Sigmoid colon (tissue), 7 donors: ENCODE results near the gene PARD3. TPM values are rescaled to one million over a fixed set of nuclear protein-coding genes. Genes with fewer than 3 reads are reported as not detected.

ENCODE experiments used
- DNase-seq: peaks from one replicate; pipeline ENCODE4 v3.0.0-alpha.2; 2019
- H3K27ac ChIP-seq, 4 donors: fragments of 200-600 bp; sonication (generic); one replicate each; pipeline ENCODE4 v1.5.1; 2016 to 2019; ENCODE audit warnings: mild to moderate bottlenecking in 1 of 4
- H3K27me3 ChIP-seq, 3 donors: fragments of 200-600 bp; sonication (generic); one replicate each; pipeline ENCODE4 v1.5.1; 2019; ENCODE audit warnings: mild to moderate bottlenecking in 1 of 3
- H3K36me3 ChIP-seq, 4 donors: fragments of 200-600 bp; sonication (generic); one replicate each; pipeline ENCODE4 v1.5.1; 2016 to 2019
- H3K4me1 ChIP-seq, 4 donors: fragments of 200-600 bp; sonication (generic); one replicate each; pipeline ENCODE4 v1.5.1; 2017 to 2019
- H3K4me3 ChIP-seq, 4 donors: fragments of 200-600 bp; sonication (generic); one replicate each; pipeline ENCODE4 v1.5.1; 2017 to 2019; ENCODE audit warnings: mild to moderate bottlenecking in 2 of 4, moderate library complexity in 1 of 4
- H3K9me3 ChIP-seq, 4 donors: fragments of 200-600 bp in 3 of 4; sonication (generic) in 3 of 4; one replicate each; pipeline versions ENCODE4 v1.5.1 to v1.6.1; 2013 to 2019
- EP300 ChIP-seq, 4 donors: sonication (generic); formaldehyde crosslinking; IDR thresholded peaks; one replicate each; pipeline ENCODE4 v1.6.1; 2017; ENCODE audit warnings: antibody characterized with exemption in 4 of 4
- POLR2A ChIP-seq, 2 donors: fragments of 450-650 bp; IDR thresholded peaks; one replicate each; pipeline ENCODE4 v1.6.1; 2016; ENCODE audit warnings: antibody characterized with exemption in 2 of 2, mild to moderate bottlenecking in 2 of 2, moderate library complexity in 2 of 2
- POLR2AphosphoS5 ChIP-seq, 4 donors: sonication (generic); formaldehyde crosslinking; IDR thresholded peaks; one replicate each; pipeline ENCODE4 v1.6.1; 2017; ENCODE audit warnings: antibody characterized with exemption in 4 of 4
- WGBS, 2 donors: extraction: QIAGEN DNeasy Blood & Tissue Kit; methylation state at CpG; one replicate each; pipeline ENCODE4 v1.1.7; 2013; 5-methylcytosine and 5-hydroxymethylcytosine counted together
- intact Hi-C: fragments of 100-400 bp; cut with DNase I; formaldehyde crosslinking; loops from one replicate; pipeline ENCODE4 v1.15.1; 2023
- polyA plus RNA-seq, 3 donors: library from polyadenylated mRNA; stranded (reverse); fragments of 200-250 nt; gene quantifications; one replicate each; pipeline ENCODE4 v1.2.3, GENCODE V29; 2013
- total RNA-seq, 4 donors: library from RNA; depleted of rRNA; stranded (reverse); fragments of >200 nt; gene quantifications; one replicate each; pipeline ENCODE4 v1.1.0, GENCODE V29; 2016
- TF ChIP-seq, protein P1 (sequence below), 4 experiments: fragments of 450-650 bp in 3 of 4; fragments of 200-600 bp in 1 of 4; IDR thresholded peaks; one replicate each; pipeline ENCODE4 v1.5.1; 2016 to 2019; ENCODE audit warnings: antibody characterized with exemption in 4 of 4, mild to moderate bottlenecking in 3 of 4, moderate library complexity in 2 of 4
- donor health status: healthy with polysubstance abuse.
- donor health status: Bipolar disorder and iron deficiency.
- donor health status: healthy.

PARD3 gene
- total and polyA plus RNA-seq, 7 donors, result 17.5 to 96.4 (median 75.9) TPM

GRCh38 chr10:34408956-34409355 lies 406.1 kb downstream of the PARD3 start:
- intact Hi-C loops, result no loop called here
- 92 to 93% methylated on average over 3 of the region's 3 CpGs for WGBS, 2 donors
- no peak overlapping the region for H3K4me3 ChIP-seq

GRCh38 chr10:34408381-34408780 lies 406.7 kb downstream of the PARD3 start:
- H3K36me3 ChIP-seq, result no peaks in the 10 kb centered on the region
- H3K27ac ChIP-seq, result no peak overlapping the region
- H3K9me3 ChIP-seq, result no peaks in the 10 kb centered on the region
- no peak for DNase-seq
- TF ChIP-seq POLR2A (IDR thresholded peaks at IDR 0.05), result no peak
- intact Hi-C loops, result no loop called here
- H3K27me3 ChIP-seq, result no peaks in the 10 kb centered on the region
- no peak overlapping the region for H3K4me3 ChIP-seq
- WGBS, 2 donors, result 79 to 91% methylated on average over 2 of the region's 2 CpGs
- peaks cover 0 to 46% (median 9%) of the 10 kb centered on the region in 4 donors for H3K4me1 ChIP-seq

More at GRCh38 chr10:34408956-34409355, 406.1 kb downstream of the PARD3 start:
- Histone ChIP-seq H3K36me3 (no peaks in the 10 kb centered on the region), H3K9me3 (no peaks in the 10 kb centered on the region), H3K27ac (no peak overlapping the region), H3K4me1 (peaks cover 0 to 41% (median 9%) of the 10 kb centered on the region in 4 donors), H3K27me3 (no peaks in the 10 kb centered on the region)
- DNase-seq, result no peak
- TF ChIP-seq POLR2A (IDR thresholded peaks at IDR 0.05), result no peak
- no peak for TF ChIP-seq EP300 (IDR thresholded peaks at IDR 0.05)
- no peak for TF ChIP-seq POLR2AphosphoS5 (IDR thresholded peaks at IDR 0.05)
- TF ChIP-seq, protein P1, sequence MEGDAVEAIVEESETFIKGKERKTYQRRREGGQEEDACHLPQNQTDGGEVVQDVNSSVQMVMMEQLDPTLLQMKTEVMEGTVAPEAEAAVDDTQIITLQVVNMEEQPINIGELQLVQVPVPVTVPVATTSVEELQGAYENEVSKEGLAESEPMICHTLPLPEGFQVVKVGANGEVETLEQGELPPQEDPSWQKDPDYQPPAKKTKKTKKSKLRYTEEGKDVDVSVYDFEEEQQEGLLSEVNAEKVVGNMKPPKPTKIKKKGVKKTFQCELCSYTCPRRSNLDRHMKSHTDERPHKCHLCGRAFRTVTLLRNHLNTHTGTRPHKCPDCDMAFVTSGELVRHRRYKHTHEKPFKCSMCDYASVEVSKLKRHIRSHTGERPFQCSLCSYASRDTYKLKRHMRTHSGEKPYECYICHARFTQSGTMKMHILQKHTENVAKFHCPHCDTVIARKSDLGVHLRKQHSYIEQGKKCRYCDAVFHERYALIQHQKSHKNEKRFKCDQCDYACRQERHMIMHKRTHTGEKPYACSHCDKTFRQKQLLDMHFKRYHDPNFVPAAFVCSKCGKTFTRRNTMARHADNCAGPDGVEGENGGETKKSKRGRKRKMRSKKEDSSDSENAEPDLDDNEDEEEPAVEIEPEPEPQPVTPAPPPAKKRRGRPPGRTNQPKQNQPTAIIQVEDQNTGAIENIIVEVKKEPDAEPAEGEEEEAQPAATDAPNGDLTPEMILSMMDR (IDR thresholded peaks at IDR 0.05), result no peak

DNA sequence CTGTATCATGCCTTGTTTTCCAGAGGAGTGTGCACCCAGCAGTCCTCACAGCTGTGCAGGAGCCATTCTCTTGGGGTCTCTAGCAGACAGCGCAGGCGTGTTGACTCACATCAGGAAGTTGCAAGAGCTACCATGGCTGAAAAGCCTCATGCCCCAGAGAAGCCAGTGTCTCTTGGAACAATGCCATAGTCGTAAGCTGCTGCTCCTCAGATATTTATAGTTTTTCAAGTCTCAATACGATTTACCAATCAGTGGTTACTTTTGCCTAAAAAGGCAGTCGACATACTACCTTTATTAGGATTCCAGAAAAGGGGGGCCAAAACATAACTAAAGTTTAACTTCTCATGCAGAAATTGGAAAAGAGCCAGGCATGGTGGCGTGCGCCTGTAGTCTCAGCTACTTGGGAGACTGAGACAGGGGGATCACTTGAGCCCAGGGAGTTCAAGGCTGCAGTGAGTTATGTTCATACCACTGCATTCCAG lies 407.7 kb downstream of the PARD3 start:
- H3K27me3 ChIP-seq, result no peaks in the 10 kb centered on the region
- WGBS, 2 donors, result 70 to 76% methylated on average over 7 of the region's 7 CpGs
- H3K4me3 ChIP-seq, result no peak overlapping the region
- no peak for DNase-seq
- no peak overlapping the region for H3K27ac ChIP-seq
- intact Hi-C loops, result no loop called here
- H3K4me1 ChIP-seq, result peaks cover 0 to 52% (median 9%) of the 10 kb centered on the region in 4 donors
- H3K9me3 ChIP-seq, result no peaks in the 10 kb centered on the region
- TF ChIP-seq EP300 (IDR thresholded peaks at IDR 0.05) (no peak), POLR2AphosphoS5 (IDR thresholded peaks at IDR 0.05) (no peak), POLR2A (IDR thresholded peaks at IDR 0.05) (no peak)
- TF ChIP-seq, protein P1 (IDR thresholded peaks at IDR 0.05), result no peak
- H3K36me3 ChIP-seq, result no peaks in the 10 kb centered on the region

GRCh38 chr10:34406463-34407323 lies 408.4 kb downstream of the PARD3 start:
- no peaks in the 10 kb centered on the region for H3K9me3 ChIP-seq
- WGBS, 2 donors, result 59 to 65% methylated on average over 4 of the region's 4 CpGs
- no peaks in the 10 kb centered on the region for H3K27me3 ChIP-seq
- no peak for DNase-seq
- no peak for TF ChIP-seq POLR2AphosphoS5 (IDR thresholded peaks at IDR 0.05)
- TF ChIP-seq, protein P1 (IDR thresholded peaks at IDR 0.05), result no peak
- no peak for TF ChIP-seq EP300 (IDR thresholded peaks at IDR 0.05)
- no peak for TF ChIP-seq POLR2A (IDR thresholded peaks at IDR 0.05)
- peaks cover 0 to 52% (median 9%) of the 10 kb centered on the region in 4 donors for H3K4me1 ChIP-seq
- H3K4me3 ChIP-seq, result no peak overlapping the region
- no peaks in the 10 kb centered on the region for H3K36me3 ChIP-seq
- no peak overlapping the region for H3K27ac ChIP-seq
- intact Hi-C loops, result no loop called here

DNA sequence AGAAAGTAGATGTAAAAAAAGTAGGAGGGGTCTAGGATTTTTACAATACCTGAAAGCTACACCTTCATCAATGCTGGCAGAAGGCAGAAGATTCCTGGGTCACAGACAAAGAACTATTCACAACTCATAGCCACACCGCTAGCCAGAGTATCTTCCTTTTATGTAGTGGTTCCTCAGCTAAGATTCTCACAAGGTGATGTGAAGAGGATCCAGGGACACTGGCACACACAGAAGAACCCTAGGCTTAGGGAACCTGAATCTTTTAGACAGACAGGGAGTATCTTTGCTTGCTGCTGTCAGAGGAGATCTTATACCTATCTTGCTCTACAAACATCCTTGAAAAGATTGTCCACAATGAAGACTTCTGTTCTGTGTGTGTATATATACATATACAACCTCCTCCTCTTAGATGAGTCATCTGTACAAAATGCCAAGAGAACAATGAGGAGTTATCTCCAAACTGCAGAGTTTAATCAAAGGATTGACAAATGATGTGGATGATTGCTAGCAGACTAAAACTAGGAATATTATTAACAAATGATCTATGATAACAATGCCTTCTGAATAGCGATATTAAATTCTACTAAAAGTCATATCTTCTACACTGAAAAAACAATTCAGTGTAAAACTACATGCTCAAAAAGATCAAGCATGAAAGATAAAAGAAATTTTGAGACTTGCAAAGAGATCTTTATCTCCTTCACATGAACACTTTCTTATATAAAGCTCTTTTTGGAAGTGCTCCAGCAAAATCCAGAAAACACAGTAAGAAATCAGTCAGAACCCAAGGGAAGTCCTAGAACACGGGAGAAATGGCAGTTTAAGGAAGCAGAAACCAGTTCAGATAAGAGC lies 409.3 kb downstream of the PARD3 start:
- TF ChIP-seq, protein P1 (IDR thresholded peaks at IDR 0.05), result no peak
- TF ChIP-seq POLR2AphosphoS5 (IDR thresholded peaks at IDR 0.05) (no peak), POLR2A (IDR thresholded peaks at IDR 0.05) (no peak), EP300 (IDR thresholded peaks at IDR 0.05) (no peak)
- intact Hi-C loops, result no loop called here

More for the DNA sequence above, 409.3 kb downstream of the PARD3 start:
- no peak for DNase-seq
- Histone ChIP-seq H3K4me3 (no peak overlapping the region), H3K4me1 (peaks cover 0 to 52% (median 9%) of the 10 kb centered on the region in 4 donors), H3K27me3 (no peaks in the 10 kb centered on the region), H3K27ac (no peak overlapping the region), H3K36me3 (no peaks in the 10 kb centered on the region), H3K9me3 (no peaks in the 10 kb centered on the region)
- WGBS, 2 donors, result 74 to 76% methylated on average over 3 of the region's 3 CpGs
